ENCODE results near the gene ZNF786.
A peak's percentile ranks its signal among the peaks of the same experiment; 100 is the strongest.
"Not testable (repeated sequence)": the region's sequence is repeated elsewhere in the genome, so short reads cannot be mapped to it uniquely, and the experiment has no call there.

The ZNF786 gene

GRCh38 chr7:149077594-149077993 is 12.9 kb downstream of the ZNF786 start:
- H3K9ac ChIP-seq (ENCODE audit: low read length), result no peak overlapping the region
- H3K27me3 ChIP-seq (ENCODE audit: control insufficient read depth, insufficient read depth, low read length), result no peaks in the 10 kb centered on the region
- H3K9me3 ChIP-seq (ENCODE audit: control insufficient read depth, insufficient read depth, low read depth, low read length), result no peaks in the 10 kb centered on the region
- H3K4me3 ChIP-seq (ENCODE audit: low read depth, low read length), result no peak overlapping the region
- H3K4me1 ChIP-seq (ENCODE audit: control insufficient read depth, insufficient read depth, low read length), result no peaks in the 10 kb centered on the region
- no peak overlapping the region for H3K27ac ChIP-seq (ENCODE audit: low read depth, low read length)
- H3K36me3 ChIP-seq (ENCODE audit: control insufficient read depth, insufficient read depth, low read length), result peaks cover 31% of the 10 kb centered on the region

GRCh38 chr7:149075286-149075685 is 15.2 kb downstream of the ZNF786 start:
- Histone ChIP-seq H3K4me3 (ENCODE audit: low read depth, low read length) (no peak overlapping the region), H3K9ac (ENCODE audit: low read length) (no peak overlapping the region), H3K4me1 (ENCODE audit: control insufficient read depth, insufficient read depth, low read length) (peaks cover 8% of the 10 kb centered on the region; the same call in 1 of the 2 replicates), H3K36me3 (ENCODE audit: control insufficient read depth, insufficient read depth, low read length) (peaks cover 48% of the 10 kb centered on the region), H3K27ac (ENCODE audit: low read depth, low read length) (no peak overlapping the region), H3K27me3 (ENCODE audit: control insufficient read depth, insufficient read depth, low read length) (no peaks in the 10 kb centered on the region), H3K9me3 (ENCODE audit: control insufficient read depth, insufficient read depth, low read depth, low read length) (no peaks in the 10 kb centered on the region)

- Histone ChIP-seq H3K9me3 (ENCODE audit: control insufficient read depth, insufficient read depth, low read depth, low read length) (no peaks in the 10 kb centered on the region), H3K27me3 (ENCODE audit: control insufficient read depth, insufficient read depth, low read length) (no peaks in the 10 kb centered on the region), H3K36me3 (ENCODE audit: control insufficient read depth, insufficient read depth, low read length) (peaks cover 52% of the 10 kb centered on the region), H3K4me1 (ENCODE audit: control insufficient read depth, insufficient read depth, low read length) (peaks cover 8% of the 10 kb centered on the region; the same call in 1 of the 2 replicates), H3K9ac (ENCODE audit: low read length) (no peak overlapping the region), H3K27ac (ENCODE audit: low read depth, low read length) (no peak overlapping the region), H3K4me3 (ENCODE audit: low read depth, low read length) (no peak overlapping the region)
These were observed 16.2 kb downstream of the ZNF786 start for GRCh38 chr7:149074116-149074885.

- peaks cover 58% of the 10 kb centered on the region for H3K36me3 ChIP-seq (ENCODE audit: control insufficient read depth, insufficient read depth, low read length)
- H3K27ac ChIP-seq (ENCODE audit: low read depth, low read length), result peak overlapping the region; percentile 61
These were observed 18.1 kb downstream of the ZNF786 start for GRCh38 chr7:149072438-149072775.

GRCh38 chr7:149071641-149072437 is 18.7 kb downstream of the ZNF786 start:
- peak overlapping the region; percentile 44 for H3K9ac ChIP-seq (ENCODE audit: low read length)
- no peaks in the 10 kb centered on the region for H3K27me3 ChIP-seq (ENCODE audit: control insufficient read depth, insufficient read depth, low read length)
- H3K36me3 ChIP-seq (ENCODE audit: control insufficient read depth, insufficient read depth, low read length), result peaks cover 54% of the 10 kb centered on the region
- peak overlapping the region; percentile 65 for H3K27ac ChIP-seq (ENCODE audit: low read depth, low read length)
- no peak overlapping the region for H3K4me3 ChIP-seq (ENCODE audit: low read depth, low read length)
- peaks cover 8% of the 10 kb centered on the region; the same call in 1 of the 2 replicates for H3K4me1 ChIP-seq (ENCODE audit: control insufficient read depth, insufficient read depth, low read length)
- no peaks in the 10 kb centered on the region for H3K9me3 ChIP-seq (ENCODE audit: control insufficient read depth, insufficient read depth, low read depth, low read length)

More at GRCh38 chr7:149072438-149072775, 18.1 kb downstream of the ZNF786 start:
- no peak overlapping the region for H3K9ac ChIP-seq (ENCODE audit: low read length)
- H3K9me3 ChIP-seq (ENCODE audit: control insufficient read depth, insufficient read depth, low read depth, low read length), result no peaks in the 10 kb centered on the region
- H3K27me3 ChIP-seq (ENCODE audit: control insufficient read depth, insufficient read depth, low read length), result no peaks in the 10 kb centered on the region
- no peak overlapping the region for H3K4me3 ChIP-seq (ENCODE audit: low read depth, low read length)
- peaks cover 8% of the 10 kb centered on the region; the same call in 1 of the 2 replicates for H3K4me1 ChIP-seq (ENCODE audit: control insufficient read depth, insufficient read depth, low read length)

- Histone ChIP-seq H3K9me3 (ENCODE audit: control insufficient read depth, insufficient read depth, low read depth, low read length) (no peaks in the 10 kb centered on the region), H3K27me3 (ENCODE audit: control insufficient read depth, insufficient read depth, low read length) (no peaks in the 10 kb centered on the region), H3K9ac (ENCODE audit: low read length) (peak overlapping the region; percentile 44), H3K27ac (ENCODE audit: low read depth, low read length) (peak overlapping the region; percentile 65; the same call in 1 of the 2 replicates), H3K36me3 (ENCODE audit: control insufficient read depth, insufficient read depth, low read length) (peaks cover 52% of the 10 kb centered on the region), H3K4me3 (ENCODE audit: low read depth, low read length) (no peak overlapping the region), H3K4me1 (ENCODE audit: control insufficient read depth, insufficient read depth, low read length) (peaks cover 8% of the 10 kb centered on the region; the same call in 1 of the 2 replicates)
These were observed 19.3 kb downstream of the ZNF786 start for GRCh38 chr7:149071182-149071635.

- Histone ChIP-seq H3K27me3 (ENCODE audit: control insufficient read depth, insufficient read depth, low read length) (no peaks in the 10 kb centered on the region), H3K9ac (ENCODE audit: low read length) (no peak overlapping the region), H3K27ac (ENCODE audit: low read depth, low read length) (no peak overlapping the region)
These were observed 20.0 kb downstream of the ZNF786 start for GRCh38 chr7:149070372-149071125.

GRCh38 chr7:149067869-149068268 is 22.6 kb downstream of the ZNF786 start:
- Histone ChIP-seq H3K4me3 (ENCODE audit: low read depth, low read length) (no peak overlapping the region), H3K9me3 (ENCODE audit: control insufficient read depth, insufficient read depth, low read depth, low read length) (no peaks in the 10 kb centered on the region), H3K27ac (ENCODE audit: low read depth, low read length) (no peak overlapping the region), H3K9ac (ENCODE audit: low read length) (no peak overlapping the region), H3K4me1 (ENCODE audit: control insufficient read depth, insufficient read depth, low read length) (peaks cover 8% of the 10 kb centered on the region; the same call in 1 of the 2 replicates), H3K27me3 (ENCODE audit: control insufficient read depth, insufficient read depth, low read length) (no peaks in the 10 kb centered on the region), H3K36me3 (ENCODE audit: control insufficient read depth, insufficient read depth, low read length) (peaks cover 40% of the 10 kb centered on the region)

More at GRCh38 chr7:149070372-149071125, 20.0 kb downstream of the ZNF786 start:
- peaks cover 52% of the 10 kb centered on the region for H3K36me3 ChIP-seq (ENCODE audit: control insufficient read depth, insufficient read depth, low read length)
- H3K4me1 ChIP-seq (ENCODE audit: control insufficient read depth, insufficient read depth, low read length), result peaks cover 8% of the 10 kb centered on the region; the same call in 1 of the 2 replicates
- H3K9me3 ChIP-seq (ENCODE audit: control insufficient read depth, insufficient read depth, low read depth, low read length), result no peaks in the 10 kb centered on the region
- no peak overlapping the region for H3K4me3 ChIP-seq (ENCODE audit: low read depth, low read length)

- Histone ChIP-seq H3K27ac (ENCODE audit: low read depth, low read length) (no peak overlapping the region), H3K36me3 (ENCODE audit: control insufficient read depth, insufficient read depth, low read length) (peaks cover 6% of the 10 kb centered on the region), H3K4me1 (ENCODE audit: control insufficient read depth, insufficient read depth, low read length) (no peaks in the 10 kb centered on the region), H3K9ac (ENCODE audit: low read length) (no peak overlapping the region), H3K9me3 (ENCODE audit: control insufficient read depth, insufficient read depth, low read depth, low read length) (no peaks in the 10 kb centered on the region), H3K27me3 (ENCODE audit: control insufficient read depth, insufficient read depth, low read length) (no peaks in the 10 kb centered on the region), H3K4me3 (ENCODE audit: low read depth, low read length) (no peak overlapping the region)
These were observed 27.0 kb downstream of the ZNF786 start for GRCh38 chr7:149063476-149063875.

GRCh38 chr7:149062217-149062899 is 28.2 kb downstream of the ZNF786 start:
- not testable (repeated sequence) for H3K27me3 ChIP-seq (ENCODE audit: control insufficient read depth, insufficient read depth, low read length)

More at GRCh38 chr7:149062217-149062899, 28.2 kb downstream of the ZNF786 start:
- H3K4me3 ChIP-seq (ENCODE audit: low read depth, low read length); H3K4me1 ChIP-seq (ENCODE audit: control insufficient read depth, insufficient read depth, low read length); H3K9ac ChIP-seq (ENCODE audit: low read length); H3K36me3 ChIP-seq (ENCODE audit: control insufficient read depth, insufficient read depth, low read length); H3K27ac ChIP-seq (ENCODE audit: low read depth, low read length); H3K9me3 ChIP-seq (ENCODE audit: control insufficient read depth, insufficient read depth, low read depth, low read length): not testable (repeated sequence)
